Posterior vena cava (tissue), 2 donors: ENCODE measurements around the gene SPATA2. TPM values are rescaled to one million over a fixed set of nuclear protein-coding genes. Genes with fewer than 3 reads are reported as not detected.

Experiments
- DNase-seq: peaks from one replicate; pipeline ENCODE4 v3.0.0-alpha.2; 2020; ENCODE audit warnings: low spot score
- intact Hi-C, 2 donors: fragments of 100-400 bp; cut with DNase I; formaldehyde crosslinking; loops; one replicate each; pipeline versions ENCODE4 v1.14.1 to v1.14.2; 2022 to 2023
- total RNA-seq, 2 donors: library from RNA; stranded (reverse); fragmentation: NEBNext Ultra II Directional; extraction: Animal tissue kit (Norgen Biotek cat#: 25700); gene quantifications; one replicate each; pipeline ENCODE4 v1.2.1, GENCODE V29; 2021
- donor health status: DM: yes; HTN: yes; CAD: no.
- donor health status: DM: yes; HTN: yes; CAD: no.

SPATA2 gene
- total RNA-seq, 2 donors from 2014 or later: 4.5 TPM

DNA sequence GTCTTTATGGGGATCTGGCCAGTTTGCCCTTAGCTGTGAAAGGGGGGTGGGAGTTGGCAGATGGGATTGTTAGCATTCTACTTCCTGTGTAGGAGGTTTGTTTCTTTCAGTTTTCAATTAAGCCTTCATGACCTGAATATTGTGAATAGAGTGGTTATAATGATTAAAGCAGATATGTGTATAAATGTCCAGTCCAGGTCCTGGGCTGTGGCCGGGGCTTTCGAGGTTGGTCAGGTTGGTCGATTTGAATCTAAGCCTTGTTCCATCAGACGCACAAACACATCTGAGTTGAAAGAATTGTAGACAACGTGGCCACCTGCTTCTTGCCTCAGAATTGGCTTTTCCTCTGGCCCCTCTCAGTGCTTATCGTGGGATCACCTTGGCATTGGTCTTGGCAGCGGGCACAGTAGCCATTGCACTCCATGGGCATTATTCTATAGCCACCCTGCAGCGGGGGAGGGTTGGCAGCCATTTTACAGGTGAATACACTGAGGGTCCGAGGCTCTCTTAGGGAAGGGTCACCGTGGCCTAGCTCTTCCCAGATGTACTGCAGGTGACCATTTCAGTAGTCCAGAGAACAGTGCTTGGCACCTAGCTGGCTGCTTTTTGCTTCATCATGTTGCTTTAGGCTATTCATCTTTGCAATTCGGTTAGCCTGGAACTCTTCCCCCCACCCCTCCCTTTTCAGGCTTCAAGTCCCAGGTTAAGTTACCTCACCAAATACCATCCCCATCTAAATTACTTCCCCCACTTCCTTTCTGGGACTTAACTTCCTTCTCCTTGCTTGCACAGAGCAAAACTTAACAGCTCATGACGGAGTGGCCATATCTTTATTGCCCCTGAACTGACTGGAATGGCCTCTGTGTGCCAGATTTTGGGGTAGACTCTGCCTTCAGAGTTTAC lies 21.9 kb upstream of the SPATA2 start:
- peak; percentile 76 for DNase-seq
- intact Hi-C loops: no loop called here

DNA sequence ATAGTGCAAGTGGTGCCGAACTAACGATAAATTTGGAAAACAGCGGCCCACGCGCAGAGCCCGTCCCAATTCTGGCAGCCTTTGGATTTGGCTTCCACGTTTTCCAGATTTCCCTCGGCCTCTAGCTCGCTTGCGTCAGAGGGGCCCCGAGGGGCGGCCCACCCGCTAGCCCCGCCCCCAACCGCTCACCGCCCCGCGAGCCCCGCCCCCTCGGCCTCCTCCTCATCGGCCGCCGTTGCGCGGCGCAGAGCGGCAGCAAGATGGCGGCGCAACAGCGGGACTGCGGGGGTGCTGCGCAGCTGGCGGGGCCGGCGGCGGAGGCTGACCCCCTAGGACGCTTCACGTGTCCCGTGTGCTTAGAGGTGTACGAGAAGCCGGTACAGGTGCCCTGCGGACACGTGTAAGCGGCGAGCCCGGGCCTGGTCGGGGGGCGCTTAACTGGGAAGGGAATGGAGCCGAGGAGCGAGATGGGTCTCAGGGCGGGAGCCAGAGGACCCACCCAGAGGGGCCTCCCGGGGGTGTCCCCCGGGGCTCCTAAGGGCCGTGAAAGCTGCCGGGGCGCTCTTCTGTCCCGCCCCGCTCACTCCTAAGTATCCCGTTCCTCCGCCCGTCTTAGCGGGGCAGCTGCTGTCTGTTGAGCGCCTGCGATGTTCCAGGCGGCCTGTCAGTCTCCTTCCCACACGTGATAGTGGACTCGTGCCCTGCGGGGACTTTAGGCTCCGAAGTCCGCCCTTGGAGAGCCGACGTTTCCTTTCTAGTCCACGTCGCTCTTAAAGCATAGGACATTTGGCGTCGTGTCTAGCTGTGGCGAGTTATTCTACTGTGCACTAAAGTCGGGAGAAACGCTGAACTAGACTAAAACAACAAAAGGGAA lies 21.1 kb upstream of the SPATA2 start, which contains the start of gene RNF114:
Gene RNF114, plus strand, starts transcription at position 245 of the 874 bp plus-strand sequence. Its CDS starts 16 bp downstream, at position 261.
- DNase-seq: peak; percentile 98
- intact Hi-C loops: no loop called here

DNA sequence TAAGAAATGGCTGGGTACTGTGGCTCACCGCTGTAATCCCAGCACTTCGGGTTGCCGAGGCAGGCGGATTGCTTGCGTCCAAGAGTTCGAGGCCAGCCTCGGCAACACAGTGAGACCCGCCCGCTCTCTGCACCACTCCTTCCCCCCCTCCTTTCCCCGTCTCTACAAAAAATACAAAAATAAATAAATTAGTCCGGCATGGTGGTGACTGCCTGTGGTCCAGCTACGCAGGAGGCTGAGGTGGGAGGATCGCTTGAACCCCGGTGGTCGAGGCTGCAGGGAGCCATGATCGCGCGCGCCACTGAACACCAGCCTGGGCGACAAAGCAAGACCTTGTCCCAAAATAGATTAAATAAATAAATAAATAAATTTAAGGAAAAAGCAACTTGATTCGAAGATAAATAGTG lies 20.4 kb upstream of the SPATA2 start:
- no peak for DNase-seq
- intact Hi-C loops: no loop called here

DNA sequence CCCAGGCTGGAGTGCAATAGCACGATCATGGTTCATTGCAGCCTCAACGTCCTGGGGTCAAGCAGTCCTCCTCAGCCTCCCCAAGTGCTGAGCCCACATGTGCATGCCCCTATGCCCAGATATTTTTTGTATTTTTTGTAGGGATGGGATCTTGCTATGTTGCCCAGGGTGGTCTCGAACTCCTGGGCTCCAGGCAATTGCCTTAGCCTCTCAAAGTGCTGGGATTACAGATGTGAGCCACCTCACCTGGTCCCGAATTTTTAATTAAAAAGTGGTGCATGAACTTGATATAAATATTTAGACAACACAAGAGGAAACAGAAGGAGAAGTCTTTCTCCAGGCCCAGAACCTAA lies 13.8 kb upstream of the SPATA2 start:
- intact Hi-C loops: no loop called here
- DNase-seq: peak; percentile 25

DNA sequence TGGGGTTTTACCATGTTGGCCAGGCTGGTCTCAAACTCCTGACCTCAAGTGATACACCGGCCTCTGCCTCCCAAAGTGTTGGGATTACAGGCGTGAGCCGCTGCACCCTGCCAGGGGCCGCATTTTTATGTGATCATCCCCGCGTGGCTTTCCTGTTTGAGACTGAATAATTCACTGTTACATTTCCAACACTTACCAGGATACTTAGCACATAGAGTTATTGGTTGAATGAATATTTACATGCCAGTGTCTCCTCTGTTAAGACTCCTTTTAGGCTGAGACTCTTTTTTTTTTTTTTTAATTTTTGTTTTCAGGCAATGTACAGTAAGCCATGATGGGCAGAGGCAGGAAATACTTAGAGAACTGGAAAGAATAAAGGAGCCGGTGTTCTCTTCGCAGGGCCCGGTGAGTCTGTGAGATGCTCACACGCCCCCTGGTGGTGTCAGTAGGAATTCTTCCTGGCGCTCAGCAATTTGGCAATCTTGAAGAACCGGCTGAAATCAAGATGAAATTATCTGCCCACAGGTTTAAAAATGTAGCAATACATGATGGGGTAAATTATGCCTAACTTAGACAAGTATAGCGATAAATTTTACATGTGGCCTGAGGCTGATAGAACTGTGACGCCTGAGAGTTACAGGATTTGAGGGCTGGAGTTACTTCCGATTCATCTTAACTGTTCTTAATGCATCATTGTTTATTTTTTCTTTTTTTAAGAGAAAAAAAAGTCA lies 13.2 kb upstream of the SPATA2 start:
- intact Hi-C loops: no loop called here
- peak; percentile 91 for DNase-seq

DNA sequence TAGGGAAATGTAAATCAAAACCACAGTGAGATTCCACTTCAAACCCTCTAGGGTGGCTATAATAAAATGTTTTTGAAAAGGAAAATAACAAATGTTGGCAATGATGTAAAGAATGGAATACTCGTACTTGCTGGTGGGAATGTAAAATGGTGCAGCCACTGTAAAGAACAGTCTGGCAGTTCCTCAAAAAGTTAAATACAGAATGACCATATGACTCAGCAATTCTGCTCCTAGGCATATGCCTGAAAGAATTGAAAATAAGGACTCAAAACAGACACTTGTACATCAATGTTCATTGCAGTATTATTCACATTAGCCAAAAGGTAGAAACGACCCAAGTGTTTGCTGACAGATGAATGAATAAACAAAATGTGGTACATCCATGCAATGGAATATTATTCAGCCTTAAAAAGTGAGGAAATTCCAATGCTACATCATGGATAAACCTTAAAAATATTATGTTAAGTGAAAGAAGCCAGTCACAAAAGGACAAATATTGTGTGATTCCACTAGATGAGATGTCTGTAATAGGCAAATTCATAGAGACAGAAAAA lies 10.6 kb upstream of the SPATA2 start:
- DNase-seq: no peak
- intact Hi-C loops: no loop called here

DNA sequence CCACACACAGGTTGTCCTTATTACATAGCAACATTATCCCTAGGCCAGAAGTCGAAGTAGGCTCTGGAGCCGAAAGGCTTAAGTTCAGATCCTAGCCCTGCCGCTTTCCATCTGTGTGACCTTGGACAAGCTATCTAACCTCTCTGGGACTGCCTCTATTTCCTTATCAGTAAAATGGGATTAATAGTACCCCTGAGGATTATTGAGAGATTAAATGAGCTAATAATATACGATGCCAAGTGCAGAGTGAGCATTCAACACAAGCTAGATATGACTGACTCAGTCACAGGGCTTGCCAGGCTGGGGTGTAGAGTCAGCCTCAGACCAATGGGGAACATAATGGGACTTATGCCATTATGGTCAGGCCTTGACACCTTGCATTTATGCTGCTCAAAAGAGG lies 8.9 kb upstream of the SPATA2 start:
- peak; percentile 19 for DNase-seq
- intact Hi-C loops: no loop called here

DNA sequence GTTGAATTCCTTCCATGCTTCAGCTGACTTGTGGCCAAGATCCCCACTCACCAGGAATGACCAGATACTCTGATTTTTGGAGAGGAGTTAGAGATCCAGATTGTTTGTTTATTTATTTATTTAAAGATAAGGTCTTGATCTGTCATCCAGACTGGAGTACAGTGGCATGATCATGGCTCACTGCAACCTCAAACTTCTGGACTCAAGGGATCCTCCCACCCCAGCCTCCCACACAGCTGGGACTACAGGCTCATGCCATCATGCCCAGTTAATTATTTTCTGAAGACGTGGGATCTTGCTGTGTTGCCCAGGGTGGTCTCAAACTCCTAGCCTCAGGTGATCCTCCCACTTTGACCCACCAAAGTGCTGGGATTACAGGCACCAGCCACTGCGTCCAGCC lies 4.1 kb upstream of the SPATA2 start:
- intact Hi-C loops: no loop called here
- DNase-seq: no peak

DNA sequence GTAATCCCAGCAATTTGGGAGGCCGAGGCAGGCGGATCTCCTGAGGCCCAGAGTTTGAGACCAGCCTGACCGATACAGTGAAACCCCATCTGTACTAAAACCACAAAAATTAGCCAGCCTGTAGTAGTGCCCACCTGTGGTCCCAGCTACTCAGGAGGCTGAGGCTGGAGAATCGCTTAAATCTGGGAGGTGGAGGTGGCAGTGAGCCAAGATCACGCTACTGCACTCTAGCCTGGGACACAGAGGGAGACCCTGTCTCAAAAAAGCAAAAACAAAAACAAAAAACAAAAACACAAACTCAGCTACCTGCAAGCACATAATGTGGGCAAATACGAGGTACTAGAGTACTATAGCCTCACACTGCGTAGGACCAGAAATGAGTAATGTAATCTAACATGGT lies 3.7 kb upstream of the SPATA2 start:
- intact Hi-C loops: no loop called here
- peak; percentile 38 for DNase-seq

DNA sequence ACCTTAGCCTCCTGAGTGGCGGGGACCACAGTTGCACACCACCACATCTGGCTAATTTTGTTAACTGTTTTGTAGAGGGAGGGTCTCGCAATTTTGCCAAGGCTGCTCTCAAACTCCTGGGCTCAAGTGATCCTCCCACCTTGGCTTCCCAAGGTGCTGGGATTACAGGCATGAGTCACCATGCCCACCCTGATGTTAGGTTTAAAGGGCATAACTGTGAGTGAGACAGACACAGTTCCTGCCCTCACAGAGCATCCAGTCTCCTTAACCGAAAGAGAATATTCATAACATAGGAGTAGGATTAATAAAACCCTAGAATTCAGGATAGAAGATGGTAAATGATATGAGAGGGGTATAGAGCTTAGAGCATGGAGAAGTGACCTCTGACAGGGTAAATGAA lies 3.1 kb upstream of the SPATA2 start:
- peak; percentile 16 for DNase-seq
- intact Hi-C loops: no loop called here

DNA sequence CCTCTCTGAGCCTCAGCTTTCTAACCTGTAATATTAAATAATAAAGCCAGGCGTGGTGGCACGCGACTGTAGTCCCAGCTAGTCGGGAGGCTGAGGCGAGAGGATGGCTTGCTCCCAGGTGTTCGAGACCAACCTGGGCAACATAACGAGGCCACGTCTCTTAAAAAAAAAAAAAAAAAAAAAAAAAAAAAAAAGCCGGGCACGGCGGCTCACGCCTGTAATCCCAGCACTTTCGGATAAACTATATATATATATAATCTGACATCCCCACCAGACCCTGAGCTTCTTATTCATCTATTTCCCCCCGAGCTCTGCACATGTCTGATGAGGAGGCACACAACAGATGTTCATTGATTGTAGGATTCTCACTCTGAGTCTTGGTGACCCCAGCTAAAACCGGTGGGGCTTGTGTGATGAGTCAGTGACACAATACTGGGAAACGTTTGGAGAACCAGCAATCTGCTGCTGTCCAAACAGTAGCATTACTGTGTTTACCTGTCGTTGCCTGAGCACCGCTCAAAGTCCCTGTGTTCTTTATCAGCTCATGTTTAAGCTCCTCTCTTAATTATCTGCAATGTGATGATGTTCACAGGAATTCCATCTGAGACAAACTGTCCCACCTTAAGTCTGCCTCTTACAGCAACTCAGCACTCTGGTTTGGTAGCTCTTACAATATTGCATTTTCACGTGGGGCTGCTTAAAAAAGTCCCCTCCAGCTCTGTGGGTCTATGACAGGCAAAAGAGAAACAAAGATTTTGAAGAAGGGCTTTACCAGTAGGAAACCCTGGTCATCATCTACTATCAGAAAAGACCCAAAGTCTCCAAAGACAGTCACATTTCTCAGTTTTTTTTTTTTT lies 1.0 kb upstream of the SPATA2 start:
- intact Hi-C loops: no loop called here
- DNase-seq: no peak

DNA sequence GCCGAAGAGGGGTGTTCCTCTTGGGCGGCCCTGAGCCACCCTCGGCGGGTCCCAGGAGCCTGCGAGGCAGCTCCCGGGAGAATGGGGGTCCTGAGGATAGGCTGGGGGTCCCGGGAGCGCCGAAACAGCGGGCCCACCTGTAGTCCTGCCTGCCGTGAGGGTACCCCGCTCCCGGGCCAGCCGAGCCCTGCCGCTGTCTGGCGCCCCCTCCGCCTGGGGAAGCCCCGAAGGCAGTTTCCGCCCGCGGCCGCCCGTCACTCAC lies 280 bp downstream of the SPATA2 start:
- DNase-seq: no peak
- intact Hi-C loops: no loop called here

DNA sequence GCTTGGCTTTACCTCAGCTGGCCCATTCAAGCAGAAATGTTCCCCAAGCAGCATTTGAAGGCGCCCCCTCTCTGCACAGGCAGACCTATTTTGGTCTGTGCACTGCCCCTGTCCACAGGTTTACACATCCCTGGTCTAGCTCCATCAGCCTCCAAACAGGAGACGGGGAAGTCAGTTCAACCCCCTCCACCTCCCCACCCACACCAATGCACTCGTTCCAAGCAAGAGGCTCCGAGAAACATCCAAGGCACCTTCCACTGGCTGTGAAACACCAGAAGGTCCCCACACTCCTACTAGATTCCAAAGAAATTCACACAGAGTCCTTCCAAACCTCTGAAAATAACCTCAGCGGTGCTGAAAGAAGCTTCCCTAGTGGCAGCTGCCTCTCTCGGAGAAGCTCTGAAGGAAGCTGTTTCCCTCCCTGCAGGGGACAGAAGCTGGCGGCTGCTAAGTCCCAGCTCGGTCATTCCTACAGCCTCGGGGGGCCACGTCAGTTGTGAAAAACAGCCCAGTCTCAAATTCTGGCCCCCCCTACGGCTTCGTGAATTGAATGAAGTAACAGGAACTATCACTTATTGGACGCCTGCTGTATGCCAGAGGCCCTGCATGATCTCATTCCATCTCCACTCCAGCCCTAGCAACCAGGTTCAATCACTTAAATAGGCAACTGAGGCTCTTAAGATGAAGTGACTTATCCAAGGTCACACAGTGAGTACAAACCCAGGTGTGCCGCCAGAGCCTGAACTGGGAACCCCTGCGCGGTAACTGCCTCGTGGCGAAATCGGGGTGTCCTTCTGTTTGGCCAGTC lies 815 bp downstream of the SPATA2 start:
- intact Hi-C loops: no loop called here
- peak; percentile 26 for DNase-seq

DNA sequence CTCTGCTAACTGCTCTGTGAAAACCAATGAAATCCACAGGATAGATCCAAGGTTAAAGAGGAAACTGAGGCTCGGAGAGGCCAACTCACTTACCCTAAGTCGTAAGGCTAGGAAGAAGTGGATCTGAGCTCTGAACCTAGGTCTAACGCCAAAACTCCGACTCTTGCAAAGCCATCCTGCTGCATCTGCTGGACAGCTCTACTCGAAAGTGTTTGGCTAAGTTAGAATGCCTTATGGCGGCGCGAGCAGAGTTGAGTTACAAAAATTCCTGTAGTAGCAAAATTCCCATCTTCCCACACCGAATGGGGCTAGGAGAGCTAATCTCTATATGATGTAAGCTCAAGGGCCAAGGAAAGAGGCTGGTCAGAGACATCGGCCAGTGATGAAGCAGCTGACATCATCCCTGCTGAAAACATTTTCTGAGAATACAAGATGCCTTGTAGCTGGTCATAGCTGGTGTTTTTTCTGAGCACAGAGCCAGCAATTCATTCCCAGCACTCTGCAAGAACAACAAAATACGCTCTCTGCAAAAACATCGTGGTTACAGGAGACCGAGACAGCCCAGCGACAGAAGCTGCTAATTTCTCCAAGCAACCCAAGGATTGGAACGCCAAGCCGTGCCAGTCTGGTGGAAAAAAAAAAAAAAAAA lies 1.8 kb downstream of the SPATA2 start:
- peak; percentile 30 for DNase-seq
- intact Hi-C loops: no loop called here

DNA sequence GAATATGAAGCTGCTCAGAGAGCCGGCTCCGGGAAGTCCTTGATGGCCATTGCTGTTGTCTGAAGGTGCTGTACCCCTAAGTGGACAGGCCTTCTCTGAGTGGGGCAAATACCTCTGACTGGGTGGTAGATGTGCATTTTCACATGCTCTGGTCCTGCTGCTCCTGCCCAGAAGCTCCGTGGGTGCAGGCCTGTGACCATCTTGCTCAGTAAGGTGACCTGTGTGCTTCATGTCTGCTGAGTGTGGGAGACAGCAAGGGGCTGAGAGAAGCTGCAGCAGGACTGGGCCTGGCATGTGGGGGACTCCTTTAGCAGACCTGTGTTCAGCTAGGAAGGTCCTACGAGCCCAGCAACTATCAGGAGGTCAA lies 5.0 kb downstream of the SPATA2 start:
- intact Hi-C loops: no loop called here
- DNase-seq: peak; percentile 67

DNA sequence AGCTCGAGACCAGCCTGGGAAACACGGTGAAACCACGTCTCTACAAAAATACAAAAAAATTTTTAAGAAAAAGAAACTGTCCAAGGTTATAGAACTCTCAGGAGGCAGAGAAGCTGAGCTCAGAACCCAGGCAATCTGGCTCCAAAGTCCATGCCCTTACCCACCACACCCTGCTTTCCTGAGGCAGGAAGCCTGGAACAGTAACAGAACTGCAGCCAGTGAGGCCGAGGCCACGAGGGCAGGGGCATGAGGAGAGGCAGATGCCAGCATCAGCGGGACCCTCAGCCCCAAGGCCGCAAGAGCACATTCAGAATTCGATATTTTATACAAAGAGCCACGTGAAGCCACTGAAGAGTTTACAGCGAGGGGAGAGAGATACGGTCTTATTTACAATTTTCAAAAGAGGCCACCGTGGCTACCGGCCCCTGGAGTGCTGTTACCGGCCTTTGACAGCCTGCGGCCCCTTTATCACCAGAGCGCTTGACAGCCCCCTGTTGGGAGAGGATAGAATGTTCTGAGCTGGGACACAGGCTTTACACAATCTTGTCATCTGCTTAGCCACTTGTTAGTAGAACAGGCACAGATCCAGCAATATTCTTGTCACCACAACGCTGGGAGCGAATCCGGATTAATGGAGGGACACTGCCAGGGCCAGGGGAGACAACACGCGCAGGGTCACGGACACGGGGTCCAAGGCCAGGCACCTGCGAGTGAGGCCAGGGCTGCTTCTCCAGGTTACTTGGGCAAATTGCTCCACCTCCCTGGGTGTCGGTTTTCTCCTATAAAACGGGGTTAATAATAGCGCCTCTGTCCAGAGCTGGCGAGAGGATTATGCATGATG lies 5.6 kb downstream of the SPATA2 start:
- peak; percentile 66 for DNase-seq
- intact Hi-C loops: no loop called here

DNA sequence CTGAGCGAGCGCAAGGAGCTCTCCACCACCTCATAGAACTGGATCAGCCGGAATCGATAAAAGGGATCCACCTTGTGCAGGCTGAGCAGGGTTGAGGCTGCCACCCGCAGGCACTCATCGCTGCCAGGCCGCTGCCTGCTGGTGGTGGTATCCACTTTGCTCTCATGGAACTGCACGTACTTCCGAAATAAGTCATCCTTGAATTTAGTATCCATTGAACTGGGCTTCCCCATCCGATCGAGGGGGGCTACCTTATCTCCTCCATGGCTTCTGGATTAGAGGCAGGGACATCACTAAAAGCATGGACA lies 7.1 kb downstream of the SPATA2 start:
- intact Hi-C loops: no loop called here

More for the DNA sequence above, 7.1 kb downstream of the SPATA2 start:
- DNase-seq: peak; percentile 50
